Ectodermal cell (in vitro differentiated cells): ENCODE results near the gene SHROOM3.

Experiments used
- H3K27ac ChIP-seq: 2 replicates; pipeline ENCODE4 v1.7.0; 2013; ENCODE audit warnings: mild to moderate bottlenecking, low read depth, low read length; ENCODE audit not compliant: insufficient read depth, poor library complexity, severe bottlenecking
- H3K27me3 ChIP-seq: 2 replicates; pipeline ENCODE4 v1.7.0; 2013; ENCODE audit warnings: mild to moderate bottlenecking, low read length; ENCODE audit not compliant: insufficient read depth, control insufficient read depth, poor library complexity, severe bottlenecking
- H3K36me3 ChIP-seq: one replicate; pipeline ENCODE4 v1.7.0; 2013; ENCODE audit warnings: low read length; ENCODE audit not compliant: control insufficient read depth, insufficient read depth
- H3K4me1 ChIP-seq: one replicate; pipeline ENCODE4 v1.7.0; 2013; ENCODE audit warnings: low read length; ENCODE audit not compliant: control insufficient read depth, insufficient read depth
- H3K4me3 ChIP-seq: 2 replicates; pipeline ENCODE4 v1.7.0; 2013; ENCODE audit warnings: low read depth, low read length, control low read depth; ENCODE audit not compliant: insufficient read depth
- H3K9me3 ChIP-seq: 2 replicates; pipeline ENCODE4 v1.7.0; 2013; ENCODE audit warnings: mild to moderate bottlenecking, low read length, moderate library complexity; ENCODE audit not compliant: control insufficient read depth
- WGBS, 2 experiments: methylation state at CpG; one replicate each; pipeline ENCODE4 v1.1.7; 2013; ENCODE audit warnings: missing lambda C conversion rate in 2 of 2; 5-methylcytosine and 5-hydroxymethylcytosine counted together

The SHROOM3 gene

DNA sequence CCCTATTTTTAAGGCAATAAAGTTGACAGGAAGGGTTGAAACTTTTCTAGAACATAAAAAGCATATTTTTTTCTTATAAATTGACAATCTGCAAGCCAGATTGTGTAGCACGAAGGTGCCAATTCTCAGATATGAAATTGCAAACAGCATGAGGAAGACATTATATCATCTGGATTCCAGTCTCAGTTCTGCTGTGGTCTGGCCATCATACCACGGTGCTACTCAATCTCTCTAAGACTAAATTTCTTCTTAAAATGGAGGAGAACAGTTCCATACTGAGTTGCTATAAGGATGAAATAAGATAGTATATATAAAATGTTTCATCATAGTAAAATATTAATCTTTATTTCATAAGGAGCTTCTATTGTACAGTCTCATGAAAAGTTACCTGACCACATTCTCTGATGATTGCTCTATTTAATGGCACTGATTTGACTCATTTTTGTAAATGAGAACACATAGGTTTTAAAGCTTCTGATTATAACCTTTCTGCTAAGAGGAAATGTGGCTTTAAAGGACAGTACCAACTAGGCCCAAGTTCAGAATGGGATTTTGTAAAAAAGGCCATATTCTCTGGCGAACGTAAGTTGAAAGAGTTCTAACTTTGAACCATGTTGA lies 127.9 kb downstream of the SHROOM3 start:
- Histone ChIP-seq H3K4me1 (peaks cover 23% of the 10 kb centered on the region), H3K9me3 (no peaks in the 10 kb centered on the region), H3K27me3 (no peaks in the 10 kb centered on the region), H3K4me3 (no peak overlapping the region), H3K27ac (no peak overlapping the region), H3K36me3 (no peaks in the 10 kb centered on the region)
- WGBS, 2 experiments, result 92 to 93% methylated on average over 4 of the region's 4 CpGs

DNA sequence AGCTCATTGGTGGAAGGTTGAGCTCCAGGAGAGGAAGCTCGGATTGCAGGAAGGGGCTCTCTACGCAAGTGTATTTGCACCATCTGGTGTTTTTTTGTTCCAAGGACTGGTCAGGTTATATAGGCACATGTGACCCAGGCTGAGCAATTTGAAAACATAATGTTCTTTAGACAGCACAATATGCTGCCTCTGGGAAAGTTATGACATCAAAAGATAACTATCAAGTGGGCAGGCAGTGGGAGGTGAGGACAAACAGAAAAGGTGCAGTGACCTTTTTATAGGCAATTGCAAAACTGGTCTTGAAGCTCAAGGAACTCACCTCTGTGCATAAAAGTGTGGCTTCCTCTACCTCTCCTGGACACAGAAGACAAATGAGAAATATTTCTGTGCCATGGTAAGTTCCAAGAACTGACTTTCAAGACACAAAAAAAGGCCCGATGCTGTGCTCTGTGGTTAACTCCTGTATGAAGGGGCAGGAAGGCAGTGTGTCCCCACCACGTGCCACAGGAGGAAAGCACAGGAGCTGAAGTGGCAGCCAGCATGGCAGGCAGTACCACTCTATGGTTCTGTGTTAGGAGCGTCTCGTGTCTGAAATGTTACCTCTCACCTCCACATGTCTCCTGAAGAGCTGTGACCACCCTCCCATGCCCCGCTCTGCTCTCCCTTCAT lies 128.6 kb downstream of the SHROOM3 start:
- no peaks in the 10 kb centered on the region for H3K36me3 ChIP-seq
- peaks cover 17% of the 10 kb centered on the region for H3K4me1 ChIP-seq
- no peak overlapping the region for H3K4me3 ChIP-seq
- no peak overlapping the region for H3K27ac ChIP-seq
- 84 to 89% methylated on average over 7 of the region's 7 CpGs for WGBS, 2 experiments
- no peaks in the 10 kb centered on the region for H3K27me3 ChIP-seq
- no peaks in the 10 kb centered on the region for H3K9me3 ChIP-seq

DNA sequence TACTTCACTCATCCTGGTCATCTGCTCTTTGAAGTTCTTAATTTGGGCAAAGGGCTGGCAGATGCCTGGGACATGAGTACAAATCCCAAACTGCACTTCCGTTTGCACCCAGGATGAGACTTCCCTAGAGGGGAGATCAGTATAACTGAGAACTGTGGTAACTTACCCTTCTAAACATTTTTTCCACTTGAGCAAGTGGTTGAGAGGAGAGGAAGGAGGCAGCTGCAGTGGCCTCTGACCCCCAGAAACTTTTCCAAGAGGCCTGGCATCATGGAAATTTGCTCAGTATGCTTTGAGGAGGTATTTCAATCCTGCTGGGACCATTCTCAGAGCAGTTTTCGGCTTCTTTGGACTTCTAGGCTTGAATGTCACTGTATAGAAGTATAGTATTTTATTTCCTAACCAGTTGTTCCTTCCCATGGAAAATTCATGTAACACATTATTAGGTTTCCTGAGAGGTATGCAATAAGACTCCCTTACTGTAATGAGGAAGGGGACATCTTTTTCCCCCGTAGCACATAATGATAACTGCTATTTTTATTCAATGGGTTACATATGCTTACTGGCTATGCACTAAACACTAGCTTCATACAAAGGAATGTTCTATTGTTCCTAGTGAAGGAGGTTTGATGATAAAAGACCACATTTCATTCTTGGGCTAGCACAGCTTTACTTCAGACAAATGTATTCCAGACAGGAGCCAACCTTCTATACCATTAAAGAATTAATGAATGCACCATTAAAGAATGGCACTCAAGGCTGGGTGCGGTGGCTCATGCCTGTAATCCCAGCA lies 129.3 kb downstream of the SHROOM3 start:
- H3K9me3 ChIP-seq, result no peaks in the 10 kb centered on the region
- H3K4me1 ChIP-seq, result peaks cover 12% of the 10 kb centered on the region
- no peak overlapping the region for H3K4me3 ChIP-seq
- no peaks in the 10 kb centered on the region for H3K27me3 ChIP-seq
- no peaks in the 10 kb centered on the region for H3K36me3 ChIP-seq
- no peak overlapping the region for H3K27ac ChIP-seq
- 95 to 98% methylated on average over 2 to 3 of the region's 4 CpGs for WGBS, 2 experiments

DNA sequence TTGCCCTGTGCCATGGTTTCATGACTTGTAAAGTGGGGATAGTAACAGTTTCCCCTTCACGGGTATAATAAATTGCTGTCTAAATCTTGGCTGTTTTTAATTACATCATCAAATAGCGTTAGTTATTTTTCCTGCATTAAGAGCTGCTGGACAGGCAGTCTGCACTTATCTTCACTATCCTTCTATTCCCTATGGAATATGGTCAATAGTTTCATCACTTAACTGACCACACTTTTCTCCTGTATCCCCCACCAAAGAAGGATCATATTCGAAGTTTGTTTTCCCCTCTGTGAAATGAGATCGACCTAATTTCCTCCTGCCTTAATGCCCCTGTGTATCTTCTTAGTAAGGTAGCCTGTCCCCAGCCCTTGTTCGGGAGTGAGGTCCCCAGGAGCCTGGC lies 133.2 kb downstream of the SHROOM3 start:
- Histone ChIP-seq H3K9me3 (no peaks in the 10 kb centered on the region), H3K27me3 (no peaks in the 10 kb centered on the region), H3K27ac (no peak overlapping the region), H3K4me3 (no peak overlapping the region), H3K36me3 (no peaks in the 10 kb centered on the region), H3K4me1 (peaks cover 30% of the 10 kb centered on the region)
- 87 to 94% methylated on average over 5 of the region's 5 CpGs for WGBS, 2 experiments

DNA sequence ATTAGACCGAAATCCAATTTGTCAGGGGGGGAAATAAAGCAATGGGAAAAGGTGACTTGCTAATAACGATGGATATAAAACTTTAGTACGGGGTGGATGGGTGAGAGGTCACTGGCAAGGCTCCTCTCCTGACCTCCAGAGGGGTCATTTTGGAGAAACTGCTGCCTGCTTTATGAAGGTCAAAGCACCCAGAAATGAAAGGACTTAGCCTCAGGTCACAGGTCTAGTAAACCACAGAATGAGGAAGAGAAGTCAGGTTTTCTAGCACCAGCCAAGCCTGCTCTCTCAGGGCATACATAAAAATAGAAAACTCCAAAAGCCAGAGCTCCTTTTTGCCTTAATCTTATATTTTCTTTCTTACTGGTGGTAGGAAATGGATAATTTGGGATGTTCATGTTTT lies 134.2 kb downstream of the SHROOM3 start:
- H3K4me1 ChIP-seq, result peaks cover 27% of the 10 kb centered on the region
- no peaks in the 10 kb centered on the region for H3K36me3 ChIP-seq

DNA sequence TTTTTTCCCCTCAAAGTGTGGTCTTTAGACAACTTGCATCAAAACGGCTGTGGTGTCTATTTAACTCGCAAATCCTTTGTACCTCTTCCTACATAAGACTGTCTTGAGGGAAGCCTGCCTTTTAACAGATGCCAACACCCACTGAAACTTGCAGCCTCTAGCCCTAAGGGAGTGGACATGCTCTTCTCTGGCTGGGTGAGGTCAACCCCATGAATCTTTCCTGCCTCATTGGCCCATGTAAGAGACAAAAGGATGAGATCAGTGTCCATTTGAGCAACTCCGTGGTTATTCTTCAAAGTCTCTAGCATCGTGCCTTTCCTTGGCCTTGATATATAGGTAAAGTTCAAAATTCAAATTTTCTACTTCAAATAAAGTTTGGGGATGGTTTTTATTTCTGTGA lies 134.7 kb downstream of the SHROOM3 start:
- no peak overlapping the region for H3K4me3 ChIP-seq
- no peaks in the 10 kb centered on the region for H3K36me3 ChIP-seq
- H3K9me3 ChIP-seq, result no peaks in the 10 kb centered on the region
- H3K27me3 ChIP-seq, result no peaks in the 10 kb centered on the region
- H3K27ac ChIP-seq, result no peak overlapping the region
- peaks cover 27% of the 10 kb centered on the region for H3K4me1 ChIP-seq
- 86 to 91% methylated on average over 3 to 4 of the region's 4 CpGs for WGBS, 2 experiments

More for the DNA sequence above, 134.2 kb downstream of the SHROOM3 start:
- Histone ChIP-seq H3K27me3 (no peaks in the 10 kb centered on the region), H3K27ac (no peak overlapping the region), H3K9me3 (no peaks in the 10 kb centered on the region), H3K4me3 (no peak overlapping the region)
- 94 to 98% methylated on average over 3 of the region's 3 CpGs for WGBS, 2 experiments

DNA sequence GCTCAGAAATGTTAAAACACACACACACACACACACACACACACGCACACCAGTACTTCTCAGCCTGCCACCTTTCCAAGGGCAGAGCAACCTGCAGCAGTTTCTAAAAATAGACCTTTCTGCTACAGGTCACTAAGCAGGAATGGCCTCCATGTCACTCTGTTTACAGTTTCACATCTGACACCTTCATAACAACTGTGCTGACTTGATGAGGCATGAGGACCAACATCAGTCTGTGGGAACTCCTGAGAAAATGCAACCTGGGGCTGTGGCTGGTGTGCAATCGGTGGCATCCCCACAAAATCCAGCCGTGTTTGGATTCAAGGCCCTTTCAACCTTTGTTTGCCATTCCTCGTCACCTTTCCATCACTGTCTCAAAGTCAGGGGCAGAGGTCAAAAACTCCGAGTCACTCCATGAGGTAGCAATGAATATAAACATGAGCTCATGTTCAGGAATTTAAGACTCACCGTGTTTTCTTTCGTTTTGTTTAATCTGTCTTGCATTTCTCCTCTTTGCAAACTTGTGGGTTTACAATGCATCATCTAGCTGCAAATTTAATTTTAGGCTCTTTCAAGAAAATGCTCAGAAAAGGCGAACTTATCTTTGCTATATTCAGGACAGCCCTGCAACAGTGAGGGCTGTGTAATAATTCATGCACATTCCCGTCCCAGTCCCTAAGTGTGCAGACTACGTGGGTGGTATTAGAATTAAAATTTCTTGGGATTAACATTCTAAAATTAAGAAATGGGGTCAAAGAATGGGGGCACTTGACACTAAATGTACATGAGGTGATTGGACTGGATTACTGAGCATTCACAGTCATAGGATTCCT lies 135.3 kb downstream of the SHROOM3 start:
- H3K4me3 ChIP-seq, result no peak overlapping the region
- H3K36me3 ChIP-seq, result no peaks in the 10 kb centered on the region
- no peaks in the 10 kb centered on the region for H3K9me3 ChIP-seq
- whole genome bisulfite sequencing, 2 experiments, result 89 to 90% methylated on average over 10 of the region's 10 CpGs
- no peak overlapping the region for H3K27ac ChIP-seq
- peaks cover 27% of the 10 kb centered on the region for H3K4me1 ChIP-seq
- H3K27me3 ChIP-seq, result no peaks in the 10 kb centered on the region

DNA sequence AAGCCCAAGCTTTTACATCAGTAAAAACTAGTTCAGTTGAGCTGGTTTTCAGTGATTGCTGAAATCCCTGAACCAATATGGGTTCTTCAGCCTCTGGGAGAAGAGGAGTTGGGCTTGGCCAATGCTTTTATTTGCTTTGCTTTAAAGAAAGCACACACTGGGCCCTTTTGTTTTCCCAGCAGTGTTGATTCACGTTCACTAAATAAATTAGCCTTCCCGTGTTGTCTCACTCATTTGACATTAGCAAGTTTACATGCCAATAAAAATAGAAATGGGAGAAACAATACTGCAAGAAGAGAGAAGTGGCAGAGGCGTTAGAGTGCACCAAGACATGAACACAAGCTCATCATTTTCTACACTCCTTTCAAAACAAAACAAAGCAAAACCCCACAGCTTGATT lies 136.2 kb downstream of the SHROOM3 start:
- Histone ChIP-seq H3K27ac (no peak overlapping the region), H3K4me3 (no peak overlapping the region), H3K36me3 (no peaks in the 10 kb centered on the region), H3K4me1 (peaks cover 27% of the 10 kb centered on the region), H3K27me3 (no peaks in the 10 kb centered on the region), H3K9me3 (no peaks in the 10 kb centered on the region)
- WGBS, 2 experiments, result 0 to 31% methylated on average over 1 to 3 of the region's 3 CpGs

DNA sequence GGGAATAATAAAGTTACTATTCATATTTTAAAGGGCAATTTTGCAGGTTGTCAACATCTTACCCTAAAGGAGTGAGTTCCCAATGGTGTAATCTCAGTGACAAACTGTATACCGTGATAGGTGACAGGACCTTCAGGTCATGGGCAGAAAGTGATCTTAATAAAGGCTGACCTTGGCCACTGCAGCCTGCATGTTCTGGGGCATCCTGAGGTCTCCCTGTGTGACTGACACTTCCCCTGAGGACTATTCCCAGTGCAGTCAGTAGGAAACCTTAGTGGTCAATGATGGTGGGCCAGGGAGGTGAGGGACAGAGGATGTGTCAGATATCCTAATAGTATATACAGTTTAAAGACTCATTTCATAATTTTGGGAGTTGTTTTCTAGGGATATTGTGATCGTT lies 137.2 kb downstream of the SHROOM3 start:
- Histone ChIP-seq H3K36me3 (no peaks in the 10 kb centered on the region), H3K9me3 (no peaks in the 10 kb centered on the region), H3K27me3 (no peaks in the 10 kb centered on the region), H3K4me3 (no peak overlapping the region), H3K4me1 (peaks cover 27% of the 10 kb centered on the region), H3K27ac (no peak overlapping the region)
- WGBS, 2 experiments, result 77 to 79% methylated on average over 2 of the region's 2 CpGs
